ENCODE measurements around the gene CUL2. TPM values are rescaled to one million over a fixed set of nuclear protein-coding genes. Genes with fewer than 3 reads are reported as not detected.

The CUL2 gene
- total RNA-seq, 1 donor = 29.0 TPM

- no peaks in the 10 kb centered on the region for H4K20me1 ChIP-seq (ENCODE audit: insufficient read depth, low read length)
- no peak overlapping the region for H2AFZ ChIP-seq (ENCODE audit: low read length)
- no peak overlapping the region for H3K4me2 ChIP-seq (ENCODE audit: insufficient read depth, low read length)
- H3K36me3 ChIP-seq (ENCODE audit: insufficient read depth, low read length) = no peaks in the 10 kb centered on the region
- no peak for TF ChIP-seq CTCF (IDR thresholded peaks at IDR 0.05; ENCODE audit: extremely low read depth, low read depth, low read length)
- H3K4me1 ChIP-seq (ENCODE audit: insufficient read depth, low read length) = peaks cover 12% of the 10 kb centered on the region
- H3K27ac ChIP-seq (ENCODE audit: low read depth, low read length) = no peak overlapping the region
- no peaks in the 10 kb centered on the region for H3K9me3 ChIP-seq (ENCODE audit: low read depth, low read length)
- no peaks in the 10 kb centered on the region for H3K79me2 ChIP-seq (ENCODE audit: insufficient read depth, low read length)
- no peak overlapping the region for H3K4me3 ChIP-seq (ENCODE audit: insufficient read depth, low read length)
- H3K27me3 ChIP-seq (ENCODE audit: insufficient read depth, low read length) = no peaks in the 10 kb centered on the region
- no peak for DNase-seq (ENCODE audit: insufficient read length, low spot score, missing footprints)
Measured at GRCh38 chr10:35004651-35005050, 85.5 kb downstream of the CUL2 start.

GRCh38 chr10:35003906-35004305, 86.2 kb downstream of the CUL2 start:
- Histone ChIP-seq H3K4me1 (ENCODE audit: insufficient read depth, low read length) (peaks cover 12% of the 10 kb centered on the region), H3K4me2 (ENCODE audit: insufficient read depth, low read length) (no peak overlapping the region), H2AFZ (ENCODE audit: low read length) (no peak overlapping the region), H3K27ac (ENCODE audit: low read depth, low read length) (no peak overlapping the region), H3K36me3 (ENCODE audit: insufficient read depth, low read length) (no peaks in the 10 kb centered on the region), H3K9me3 (ENCODE audit: low read depth, low read length) (no peaks in the 10 kb centered on the region), H4K20me1 (ENCODE audit: insufficient read depth, low read length) (no peaks in the 10 kb centered on the region), H3K79me2 (ENCODE audit: insufficient read depth, low read length) (no peaks in the 10 kb centered on the region), H3K4me3 (ENCODE audit: insufficient read depth, low read length) (no peak overlapping the region), H3K27me3 (ENCODE audit: insufficient read depth, low read length) (no peaks in the 10 kb centered on the region)
- no peak for TF ChIP-seq CTCF (IDR thresholded peaks at IDR 0.05; ENCODE audit: extremely low read depth, low read depth, low read length)
- DNase-seq (ENCODE audit: insufficient read length, low spot score, missing footprints) = no peak

- TF ChIP-seq CTCF (IDR thresholded peaks at IDR 0.05; ENCODE audit: extremely low read depth, low read depth, low read length) = no peak
- Histone ChIP-seq H3K27me3 (ENCODE audit: insufficient read depth, low read length) (no peaks in the 10 kb centered on the region), H3K27ac (ENCODE audit: low read depth, low read length) (no peak overlapping the region), H4K20me1 (ENCODE audit: insufficient read depth, low read length) (no peaks in the 10 kb centered on the region), H3K4me1 (ENCODE audit: insufficient read depth, low read length) (no peaks in the 10 kb centered on the region), H3K9me3 (ENCODE audit: low read depth, low read length) (no peaks in the 10 kb centered on the region), H3K36me3 (ENCODE audit: insufficient read depth, low read length) (no peaks in the 10 kb centered on the region), H3K79me2 (ENCODE audit: insufficient read depth, low read length) (no peaks in the 10 kb centered on the region), H2AFZ (ENCODE audit: low read length) (no peak overlapping the region), H3K4me3 (ENCODE audit: insufficient read depth, low read length) (no peak overlapping the region), H3K4me2 (ENCODE audit: insufficient read depth, low read length) (no peak overlapping the region)
- no peak for DNase-seq (ENCODE audit: insufficient read length, low spot score, missing footprints)
Measured at GRCh38 chr10:35000936-35001335, 89.2 kb downstream of the CUL2 start.

GRCh38 chr10:34999532-34999931, 90.6 kb downstream of the CUL2 start:
- Histone ChIP-seq H2AFZ (ENCODE audit: low read length) (no peak overlapping the region), H3K79me2 (ENCODE audit: insufficient read depth, low read length) (no peaks in the 10 kb centered on the region), H3K4me2 (ENCODE audit: insufficient read depth, low read length) (no peak overlapping the region), H3K9me3 (ENCODE audit: low read depth, low read length) (no peaks in the 10 kb centered on the region), H4K20me1 (ENCODE audit: insufficient read depth, low read length) (no peaks in the 10 kb centered on the region), H3K27me3 (ENCODE audit: insufficient read depth, low read length) (no peaks in the 10 kb centered on the region), H3K4me1 (ENCODE audit: insufficient read depth, low read length) (peaks cover 2% of the 10 kb centered on the region), H3K36me3 (ENCODE audit: insufficient read depth, low read length) (no peaks in the 10 kb centered on the region), H3K27ac (ENCODE audit: low read depth, low read length) (no peak overlapping the region), H3K4me3 (ENCODE audit: insufficient read depth, low read length) (no peak overlapping the region)
- no peak for DNase-seq (ENCODE audit: insufficient read length, low spot score, missing footprints)
- TF ChIP-seq CTCF (IDR thresholded peaks at IDR 0.05; ENCODE audit: extremely low read depth, low read depth, low read length) = no peak
